Astrocyte of the spinal cord (primary cell): Measurements from ENCODE around the gene ITGAL.
A peak's percentile ranks its signal among the peaks of the same experiment; 100 is the strongest.

Source experiments
- DNase-seq: peaks from one replicate; pipeline ENCODE4 v3.0.0; 2011; ENCODE audit warnings: low read depth, low spot score
- H3K4me3 ChIP-seq: 2 replicates; pipeline ENCODE4 v1.5.1; 2011; ENCODE audit warnings: low read depth, mild to moderate bottlenecking, low read length, moderate library complexity
- CTCF ChIP-seq: IDR thresholded peaks from 2 replicates; pipeline ENCODE4 v1.5.1; 2012; ENCODE audit warnings: low read depth, mild to moderate bottlenecking, low read length, inconsistent platforms
- in situ Hi-C: cut with HindIII; loops from 2 replicates; pipeline ENCODE4 v1.10.0; 2017; ENCODE audit warnings: low sequenced_read_pairs

Gene ITGAL

GRCh38 chr16:30526137-30526822 lies 53.7 kb downstream of the ITGAL start, which contains the start of gene ZNF768:
Gene ZNF768 (minus strand): TSS chr16:30526566. CDS start chr16:30526413, 153 bp downstream.
- TF ChIP-seq CTCF, result no peak
- peak within 1 kb of the TSS; percentile 70 for H3K4me3 ChIP-seq
- in situ Hi-C loops, result no loop called here
- peak; percentile 15 for DNase-seq

GRCh38 chr16:30526823-30527634 lies 54.5 kb downstream of the ITGAL start:
- H3K4me3 ChIP-seq, result peak overlapping the region; percentile 70
- DNase-seq, result peak; percentile 98
- in situ Hi-C loops, result no loop called here
- peak; percentile 31 for TF ChIP-seq CTCF

- TF ChIP-seq CTCF, result no peak
- H3K4me3 ChIP-seq, result peak overlapping the region; percentile 70
- in situ Hi-C loops, result no loop called here
- DNase-seq, result no peak
Measured at GRCh38 chr16:30527635-30528178, 55.2 kb downstream of the ITGAL start.

GRCh38 chr16:30528799-30529457 lies 56.4 kb downstream of the ITGAL start:
- no peak for DNase-seq
- no peak overlapping the region for H3K4me3 ChIP-seq
- in situ Hi-C loops, result no loop called here
- no peak for TF ChIP-seq CTCF

GRCh38 chr16:30530163-30531037 lies 57.9 kb downstream of the ITGAL start:
- DNase-seq, result no peak
- in situ Hi-C loops, result no loop called here
- H3K4me3 ChIP-seq, result no peak overlapping the region
- TF ChIP-seq CTCF, result no peak
